ENCODE data around the gene CAPN6. TPM values are rescaled to one million over a fixed set of nuclear protein-coding genes. Genes with fewer than 3 reads are reported as not detected.

CAPN6 gene
- total RNA-seq, 1 experiment from 2014 or later, result not detected

GRCh38 chrX:111260451-111260850, 9.8 kb downstream of the CAPN6 start:
- Histone ChIP-seq H4K20me1 (ENCODE audit: insufficient read depth) (no peaks in the 10 kb centered on the region), H2AFZ (no peak overlapping the region), H3K36me3 (ENCODE audit: low read depth) (no peaks in the 10 kb centered on the region), H3K27ac (no peak overlapping the region), H3K4me1 (replicated peaks; ENCODE audit: insufficient read depth) (no peaks in the 10 kb centered on the region), H3K4me2 (no peak overlapping the region), H3K9me3 (ENCODE audit: insufficient read depth, low read depth) (no peaks in the 10 kb centered on the region), H3K79me2 (ENCODE audit: low read depth) (no peaks in the 10 kb centered on the region), H3K9me2 (ENCODE audit: insufficient read depth) (no peaks in the 10 kb centered on the region), H3K4me3 (no peak overlapping the region), H3K27me3 (ENCODE audit: insufficient read depth, low read depth) (no peaks in the 10 kb centered on the region), H3F3A (ENCODE audit: insufficient read depth, low read depth) (no peaks in the 10 kb centered on the region)
- ChIA-PET POLR2A (ENCODE audit: unreplicated experiment) (no interaction called here), CTCF (no interaction called here)
- TF ChIP-seq CTCF (conservative IDR thresholded peaks at IDR 0.05) (no peak), EZH2 (IDR thresholded peaks at IDR 0.05; ENCODE audit: low read depth) (no peak)
- no TSS peak for BruUV-seq (replicated peaks)
- DNase-seq, result no peak
- intact Hi-C loops (cut with micrococcal nuclease; ENCODE audit: unreplicated experiment), result no loop called here

GRCh38 chrX:111259559-111259958, 10.7 kb downstream of the CAPN6 start:
- Histone ChIP-seq H3K4me3 (no peak overlapping the region), H3K9me2 (ENCODE audit: insufficient read depth) (no peaks in the 10 kb centered on the region), H2AFZ (no peak overlapping the region), H3K79me2 (ENCODE audit: low read depth) (no peaks in the 10 kb centered on the region), H3K36me3 (ENCODE audit: low read depth) (no peaks in the 10 kb centered on the region), H3K4me1 (replicated peaks; ENCODE audit: insufficient read depth) (no peaks in the 10 kb centered on the region), H3K27me3 (ENCODE audit: insufficient read depth, low read depth) (no peaks in the 10 kb centered on the region), H3K9me3 (ENCODE audit: insufficient read depth, low read depth) (no peaks in the 10 kb centered on the region), H3K4me2 (no peak overlapping the region), H4K20me1 (ENCODE audit: insufficient read depth) (no peaks in the 10 kb centered on the region), H3K27ac (no peak overlapping the region), H3F3A (ENCODE audit: insufficient read depth, low read depth) (no peaks in the 10 kb centered on the region)
- POLR2A ChIA-PET (ENCODE audit: unreplicated experiment), result no interaction called here
- no peak for DNase-seq
- CTCF ChIA-PET, result no interaction called here
- TF ChIP-seq EZH2 (IDR thresholded peaks at IDR 0.05; ENCODE audit: low read depth) (no peak), CTCF (conservative IDR thresholded peaks at IDR 0.05) (no peak)
- intact Hi-C loops (cut with micrococcal nuclease; ENCODE audit: unreplicated experiment), result no loop called here
- BruUV-seq (replicated peaks), result no TSS peak

GRCh38 chrX:111257733-111258132, 12.6 kb downstream of the CAPN6 start:
- no peak overlapping the region for H3K4me3 ChIP-seq
- no TSS peak for BruUV-seq (replicated peaks)
- TF ChIP-seq EZH2 (IDR thresholded peaks at IDR 0.05; ENCODE audit: low read depth), result no peak
- no peak for TF ChIP-seq CTCF (conservative IDR thresholded peaks at IDR 0.05)
- no peak for DNase-seq
- H3K4me1 ChIP-seq (replicated peaks; ENCODE audit: insufficient read depth), result no peaks in the 10 kb centered on the region
- no peak overlapping the region for H3K27ac ChIP-seq
- H4K20me1 ChIP-seq (ENCODE audit: insufficient read depth), result no peaks in the 10 kb centered on the region
- H3K4me2 ChIP-seq, result no peak overlapping the region
- no peaks in the 10 kb centered on the region for H3K9me3 ChIP-seq (ENCODE audit: insufficient read depth, low read depth)
- no peaks in the 10 kb centered on the region for H3K9me2 ChIP-seq (ENCODE audit: insufficient read depth)
- intact Hi-C loops (cut with micrococcal nuclease; ENCODE audit: unreplicated experiment), result no loop called here
- no peaks in the 10 kb centered on the region for H3K36me3 ChIP-seq (ENCODE audit: low read depth)
- CTCF ChIA-PET, result no interaction called here
- H3K27me3 ChIP-seq (ENCODE audit: insufficient read depth, low read depth), result no peaks in the 10 kb centered on the region
- no peak overlapping the region for H2AFZ ChIP-seq
- POLR2A ChIA-PET (ENCODE audit: unreplicated experiment), result no interaction called here
- H3F3A ChIP-seq (ENCODE audit: insufficient read depth, low read depth), result no peaks in the 10 kb centered on the region
- H3K79me2 ChIP-seq (ENCODE audit: low read depth), result no peaks in the 10 kb centered on the region

Data from PC-9 (cell line).